ENCODE measurements around the gene IARS2. TPM values are rescaled to one million over a fixed set of nuclear protein-coding genes. Genes with fewer than 3 reads are reported as not detected.

IARS2 gene
- total and polyA plus RNA-seq, 2 donors from 2014 or later: 42.9 to 51.4 TPM

GRCh38 chr1:220045356-220046051, 48.4 kb upstream of the IARS2 start:
- Histone ChIP-seq H3K9me3 (ENCODE audit: control insufficient read depth in 2 of 3, insufficient read depth in 1 of 3, low read length in 3 of 3) (no peaks in the 10 kb centered on the region), H3K27ac (ENCODE audit: low read depth in 2 of 2, low read length in 2 of 2) (peak overlapping the region; percentile 64 to 86), H3K9ac (ENCODE audit: low read length in 3 of 3) (peak overlapping the region; percentile 72 to 80 (median 72)), H3K27me3 (ENCODE audit: control insufficient read depth, insufficient read depth, low read length) (no peaks in the 10 kb centered on the region), H3K4me1 (ENCODE audit: control insufficient read depth in 2 of 3, insufficient read depth in 2 of 3, low read depth in 1 of 3, low read length in 3 of 3) (peaks cover 0 to 9% (median 0%) of the 10 kb centered on the region in 3 donors), H3K4me3 (ENCODE audit: low read length in 3 of 3) (peak overlapping the region; percentile 80 to 99 (median 82)), H3K36me3 (ENCODE audit: control insufficient read depth in 2 of 3, insufficient read depth in 3 of 3, low read length in 3 of 3) (no peaks in the 10 kb centered on the region)
- FAIRE-seq (no peak), DNase-seq (peak in 2 of 5 donors; percentile 5 to 36)
- intact Hi-C loops (cut with DNase I): no loop called here
- TF ChIP-seq CTCF (IDR thresholded peaks at IDR 0.05; ENCODE audit: borderline replicate concordance, extremely low read depth, insufficient read depth): no peak

GRCh38 chr1:220046052-220046930, 47.6 kb upstream of the IARS2 start, which contains the start of gene EPRS1:
Gene EPRS1, minus strand, starts transcription at chr1:220046505. Its CDS starts 117 bp downstream, at chr1:220046388.
- peak within 1 kb of the TSS; percentile 80 to 99 (median 82) for H3K4me3 ChIP-seq (ENCODE audit: low read length in 3 of 3)
- H3K36me3 ChIP-seq (ENCODE audit: control insufficient read depth in 2 of 3, insufficient read depth in 3 of 3, low read length in 3 of 3): no peaks in the 10 kb centered on the region
- FAIRE-seq: peak; percentile 17
- peak within 1 kb of the TSS; percentile 64 to 86 for H3K27ac ChIP-seq (ENCODE audit: low read depth in 2 of 2, low read length in 2 of 2)
- H3K9me3 ChIP-seq (ENCODE audit: control insufficient read depth in 2 of 3, insufficient read depth in 1 of 3, low read length in 3 of 3): no peaks in the 10 kb centered on the region
- TF ChIP-seq CTCF (IDR thresholded peaks at IDR 0.05; ENCODE audit: borderline replicate concordance, extremely low read depth, insufficient read depth): peak; percentile 68
- peak within 1 kb of the TSS; percentile 72 to 80 (median 72) for H3K9ac ChIP-seq (ENCODE audit: low read length in 3 of 3)
- intact Hi-C loops (cut with DNase I): no loop called here
- peak; percentile 96 to 98 (median 97) for DNase-seq
- H3K27me3 ChIP-seq (ENCODE audit: control insufficient read depth, insufficient read depth, low read length): no peaks in the 10 kb centered on the region
- H3K4me1 ChIP-seq (ENCODE audit: control insufficient read depth in 2 of 3, insufficient read depth in 2 of 3, low read depth in 1 of 3, low read length in 3 of 3): peaks cover 0 to 9% (median 0%) of the 10 kb centered on the region in 3 donors

DNA sequence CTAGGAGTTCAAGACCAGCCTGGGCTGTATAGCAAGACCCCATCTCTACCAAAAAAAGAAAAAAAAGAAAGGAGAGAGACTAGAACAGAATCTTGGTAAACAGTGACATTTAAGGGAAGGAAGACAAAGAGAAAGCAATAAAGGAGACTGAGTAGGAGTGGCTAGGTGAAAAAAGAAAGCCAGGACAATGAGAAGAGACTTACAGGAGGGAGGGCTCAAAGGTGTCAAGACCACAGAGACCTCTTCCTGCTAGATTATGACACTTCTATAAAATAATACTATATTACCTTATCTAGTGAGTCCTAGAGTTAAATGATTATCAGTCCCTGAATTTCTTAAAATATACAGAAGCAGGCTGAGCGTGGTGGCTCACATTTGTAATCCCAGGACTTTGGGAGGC, 37.6 kb upstream of the IARS2 start:
- H3K9ac ChIP-seq (ENCODE audit: low read length in 3 of 3): no peak overlapping the region
- DNase-seq (no peak), FAIRE-seq (no peak)
- no peak overlapping the region for H3K27ac ChIP-seq (ENCODE audit: low read depth in 2 of 2, low read length in 2 of 2)
- H3K9me3 ChIP-seq (ENCODE audit: control insufficient read depth in 2 of 3, insufficient read depth in 1 of 3, low read length in 3 of 3): no peaks in the 10 kb centered on the region
- H3K4me3 ChIP-seq (ENCODE audit: low read length in 3 of 3): no peak overlapping the region
- no peaks in the 10 kb centered on the region for H3K4me1 ChIP-seq (ENCODE audit: control insufficient read depth in 2 of 3, insufficient read depth in 2 of 3, low read depth in 1 of 3, low read length in 3 of 3)
- intact Hi-C loops (cut with DNase I): no loop called here
- no peak for TF ChIP-seq CTCF (IDR thresholded peaks at IDR 0.05; ENCODE audit: borderline replicate concordance, extremely low read depth, insufficient read depth)
- H3K27me3 ChIP-seq (ENCODE audit: control insufficient read depth, insufficient read depth, low read length): no peaks in the 10 kb centered on the region
- no peaks in the 10 kb centered on the region for H3K36me3 ChIP-seq (ENCODE audit: control insufficient read depth in 2 of 3, insufficient read depth in 3 of 3, low read length in 3 of 3)
